ENCODE data around the gene P2RX7. TPM values are rescaled to one million over a fixed set of nuclear protein-coding genes. Genes with fewer than 3 reads are reported as not detected.

Gene P2RX7
- polyA plus RNA-seq, 2 of the 4 experiments (the other 2 are of a cell fraction): 0.03 TPM; not detected in 1

DNA sequence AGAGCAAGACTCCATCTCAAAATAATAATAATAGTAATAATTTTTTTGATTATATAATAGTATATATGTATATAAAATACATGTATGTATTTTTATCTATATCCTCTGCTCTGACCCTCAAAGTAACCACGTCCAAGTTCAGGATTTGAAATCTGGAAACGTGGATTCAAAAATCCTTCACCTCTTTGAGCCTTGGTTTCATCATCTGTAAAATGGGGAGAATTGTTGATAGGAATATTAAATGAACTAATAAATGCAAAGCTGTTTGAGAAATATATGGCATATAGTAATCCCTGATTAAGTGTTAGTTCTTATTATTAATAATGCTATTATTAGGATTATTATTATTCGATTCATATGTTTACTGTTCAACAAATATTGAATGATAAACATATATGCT, 2.6 kb downstream of the P2RX7 start:
- no peak overlapping the region for H3K4me2 ChIP-seq
- ATAC-seq: no peak
- no peak overlapping the region for H3K4me3 ChIP-seq
- no peaks in the 10 kb centered on the region for H3K4me1 ChIP-seq
- H3K27ac ChIP-seq: no peak overlapping the region
- POLR2A ChIA-PET: no interaction called here
- no peaks in the 10 kb centered on the region for H3K9me3 ChIP-seq
- FAIRE-seq: no peak
- TF ChIP-seq ZFP36 (IDR thresholded peaks at IDR 0.05; ENCODE audit: borderline replicate concordance, partially characterized antibody) (no peak), CHD2 (IDR thresholded peaks at IDR 0.05; ENCODE audit: low read length, partially characterized antibody) (no peak), JUNB (IDR thresholded peaks at IDR 0.05) (no peak), MYC (IDR thresholded peaks at IDR 0.05; ENCODE audit: borderline replicate concordance, low read length) (no peak), EHF (CRISPR knock-in tag; IDR thresholded peaks at IDR 0.05) (no peak)
- no peak for DNase-seq (ENCODE audit: low read depth in 1 of 2, low spot score in 1 of 2)
- CTCF ChIA-PET: no interaction called here
- WGBS (ENCODE audit: missing lambda C conversion rate): 58% methylated on average over 3 of the region's 3 CpGs

DNA sequence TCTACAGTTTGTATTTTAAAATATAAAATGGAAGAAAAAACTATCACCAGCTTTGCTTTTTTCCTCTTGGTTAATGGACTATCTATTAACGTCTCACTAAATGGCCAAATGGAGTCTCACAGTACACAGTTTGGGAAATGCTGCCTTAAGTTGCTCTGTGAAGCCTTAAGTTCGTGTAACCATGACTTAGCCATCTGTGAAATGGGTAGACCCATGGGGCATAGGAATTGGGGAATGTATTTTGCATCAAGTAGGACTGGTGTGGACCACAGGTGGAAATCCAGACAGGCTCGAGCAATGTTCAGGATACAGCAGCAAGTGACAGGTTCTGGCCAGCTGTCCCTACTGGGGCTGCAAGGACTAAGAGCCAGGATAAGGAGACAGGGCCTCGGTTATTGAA, 4.8 kb downstream of the P2RX7 start:
- ChIA-PET CTCF (interaction anchor here (0.6 kb wide), 1 partner anchor 446 kb away, joined by 4 read pairs; no protein-coding TSS in a partner anchor), POLR2A (no interaction called here)
- H3K4me2 ChIP-seq: no peak overlapping the region
- 42% methylated on average over 4 of the region's 4 CpGs for WGBS (ENCODE audit: missing lambda C conversion rate)
- TF ChIP-seq POLR2AphosphoS2 (conservative IDR thresholded peaks at IDR 0.05; ENCODE audit: low read length) (no peak), ZNF302 (CRISPR knock-in tag; IDR thresholded peaks at IDR 0.05) (no peak), FOSB (CRISPR knock-in tag; IDR thresholded peaks at IDR 0.05) (no peak), ZSCAN20 (CRISPR knock-in tag; IDR thresholded peaks at IDR 0.05) (no peak), RCOR1 (IDR thresholded peaks at IDR 0.05; ENCODE audit: low read depth, low read length) (no peak)
- no peaks in the 10 kb centered on the region for H3K4me1 ChIP-seq
- no peak overlapping the region for H3K4me3 ChIP-seq
- DNase-seq (ENCODE audit: low read depth in 1 of 2, low spot score in 1 of 2) (no peak), ATAC-seq (no peak), FAIRE-seq (no peak)
- H3K27ac ChIP-seq: no peak overlapping the region
- H3K9me3 ChIP-seq: no peaks in the 10 kb centered on the region

DNA sequence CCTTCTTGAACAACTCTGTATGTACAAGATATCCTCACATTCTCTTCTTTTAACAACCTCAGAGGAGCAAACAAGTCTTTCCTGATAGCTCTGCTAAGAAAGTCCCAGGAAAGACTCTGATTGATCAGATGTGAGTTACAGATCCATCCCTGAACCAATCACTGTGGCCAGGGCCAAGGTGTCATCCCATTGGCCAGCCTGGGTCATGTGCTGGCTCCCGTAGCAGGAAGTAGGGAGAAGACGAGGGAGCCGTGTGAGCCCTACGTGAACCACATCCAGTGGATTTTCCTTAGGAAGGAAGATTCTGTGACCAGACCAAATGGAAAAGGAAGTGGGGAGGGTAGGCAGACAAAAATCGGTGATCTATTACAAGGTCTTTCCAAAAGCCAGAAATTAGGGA, 5.6 kb downstream of the P2RX7 start:
- 74% methylated on average over 5 of the region's 5 CpGs for WGBS (ENCODE audit: missing lambda C conversion rate)
- FAIRE-seq (no peak), ATAC-seq (peak in 1 of 2 experiments; percentile 78; a peak in 3 of 6 replicates), DNase-seq (ENCODE audit: low read depth in 1 of 2, low spot score in 1 of 2) (peak in 1 of 2 experiments; percentile 42)
- ChIA-PET CTCF (no interaction called here), POLR2A (no interaction called here)
- Histone ChIP-seq H3K9me3 (no peaks in the 10 kb centered on the region), H3K4me1 (no peaks in the 10 kb centered on the region), H3K4me2 (no peak overlapping the region), H3K4me3 (no peak overlapping the region), H3K27ac (no peak overlapping the region)
- TF ChIP-seq TP53 (CRISPR knock-in tag; IDR thresholded peaks at IDR 0.05) (no peak), HEYL (CRISPR knock-in tag; IDR thresholded peaks at IDR 0.05) (no peak), MAFK (IDR thresholded peaks at IDR 0.05; ENCODE audit: partially characterized antibody) (no peak), BHLHE40 (IDR thresholded peaks at IDR 0.05; ENCODE audit: low read depth, low read length) (no peak)
- TF ChIP-seq, protein P1, sequence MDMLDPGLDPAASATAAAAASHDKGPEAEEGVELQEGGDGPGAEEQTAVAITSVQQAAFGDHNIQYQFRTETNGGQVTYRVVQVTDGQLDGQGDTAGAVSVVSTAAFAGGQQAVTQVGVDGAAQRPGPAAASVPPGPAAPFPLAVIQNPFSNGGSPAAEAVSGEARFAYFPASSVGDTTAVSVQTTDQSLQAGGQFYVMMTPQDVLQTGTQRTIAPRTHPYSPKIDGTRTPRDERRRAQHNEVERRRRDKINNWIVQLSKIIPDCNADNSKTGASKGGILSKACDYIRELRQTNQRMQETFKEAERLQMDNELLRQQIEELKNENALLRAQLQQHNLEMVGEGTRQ (IDR thresholded peaks at IDR 0.05): peak; percentile 82

DNA sequence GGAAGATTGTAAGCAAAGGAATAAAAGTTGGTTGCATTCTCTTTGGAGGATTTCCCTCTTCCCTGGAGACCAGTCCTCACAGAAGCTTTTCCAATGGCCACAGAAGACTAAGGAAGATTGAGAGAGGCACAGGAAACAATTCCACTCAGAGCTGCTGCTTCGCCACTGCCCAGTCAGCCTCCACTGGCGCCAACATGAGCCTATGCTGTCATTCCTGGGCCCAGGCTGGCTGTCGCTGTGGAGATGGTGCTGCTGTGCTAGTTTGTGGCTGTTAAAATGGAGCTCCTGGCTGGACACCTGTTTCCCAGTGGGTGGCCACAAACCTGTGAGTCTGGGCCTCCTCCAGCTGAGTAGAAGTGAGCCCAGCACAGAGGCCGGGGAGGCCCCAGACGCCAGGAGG, 6.6 kb downstream of the P2RX7 start:
- WGBS (ENCODE audit: missing lambda C conversion rate): 73% methylated on average over 5 of the region's 5 CpGs
- FAIRE-seq (no peak), DNase-seq (ENCODE audit: low read depth in 1 of 2, low spot score in 1 of 2) (no peak), ATAC-seq (no peak)
- Histone ChIP-seq H3K9me3 (no peaks in the 10 kb centered on the region), H3K27ac (no peak overlapping the region), H3K4me3 (no peak overlapping the region), H3K4me2 (no peak overlapping the region), H3K4me1 (peaks cover 5% of the 10 kb centered on the region; the same call in 2 of the 3 replicates)
- ChIA-PET POLR2A (no interaction called here), CTCF (interaction anchor here (0.7 to 0.9 kb wide), 2 partner anchors 8 to 79 kb away, joined by 3 read pairs; no protein-coding TSS in a partner anchor)
- no peak for TF ChIP-seq KDM1A (IDR thresholded peaks at IDR 0.05; ENCODE audit: low read depth)
- no peak for TF ChIP-seq RAD21 (conservative IDR thresholded peaks at IDR 0.05 in 1 of 2, IDR thresholded peaks at IDR 0.05 in 1 of 2)
- TF ChIP-seq MAZ (IDR thresholded peaks at IDR 0.05; ENCODE audit: borderline replicate concordance, low read depth, low read length): no peak
- no peak for TF ChIP-seq SREBF2 (IDR thresholded peaks at IDR 0.05)
- TF ChIP-seq ESRRA (IDR thresholded peaks at IDR 0.05; ENCODE audit: borderline replicate concordance, low read length): no peak
- no peak for TF ChIP-seq HDAC2 (IDR thresholded peaks at IDR 0.05)
- no peak for TF ChIP-seq CHD4 (IDR thresholded peaks at IDR 0.05; ENCODE audit: borderline replicate concordance)
- TF ChIP-seq TP53 (CRISPR knock-in tag; IDR thresholded peaks at IDR 0.05): no peak
- TF ChIP-seq ZFP36 (IDR thresholded peaks at IDR 0.05; ENCODE audit: borderline replicate concordance, partially characterized antibody): no peak
- TF ChIP-seq, protein P2, sequence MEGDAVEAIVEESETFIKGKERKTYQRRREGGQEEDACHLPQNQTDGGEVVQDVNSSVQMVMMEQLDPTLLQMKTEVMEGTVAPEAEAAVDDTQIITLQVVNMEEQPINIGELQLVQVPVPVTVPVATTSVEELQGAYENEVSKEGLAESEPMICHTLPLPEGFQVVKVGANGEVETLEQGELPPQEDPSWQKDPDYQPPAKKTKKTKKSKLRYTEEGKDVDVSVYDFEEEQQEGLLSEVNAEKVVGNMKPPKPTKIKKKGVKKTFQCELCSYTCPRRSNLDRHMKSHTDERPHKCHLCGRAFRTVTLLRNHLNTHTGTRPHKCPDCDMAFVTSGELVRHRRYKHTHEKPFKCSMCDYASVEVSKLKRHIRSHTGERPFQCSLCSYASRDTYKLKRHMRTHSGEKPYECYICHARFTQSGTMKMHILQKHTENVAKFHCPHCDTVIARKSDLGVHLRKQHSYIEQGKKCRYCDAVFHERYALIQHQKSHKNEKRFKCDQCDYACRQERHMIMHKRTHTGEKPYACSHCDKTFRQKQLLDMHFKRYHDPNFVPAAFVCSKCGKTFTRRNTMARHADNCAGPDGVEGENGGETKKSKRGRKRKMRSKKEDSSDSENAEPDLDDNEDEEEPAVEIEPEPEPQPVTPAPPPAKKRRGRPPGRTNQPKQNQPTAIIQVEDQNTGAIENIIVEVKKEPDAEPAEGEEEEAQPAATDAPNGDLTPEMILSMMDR (IDR thresholded peaks at IDR 0.05): no peak
- no peak for TF ChIP-seq HOXB5 (CRISPR knock-in tag; IDR thresholded peaks at IDR 0.05)
- no peak for TF ChIP-seq HOXA7 (CRISPR knock-in tag; IDR thresholded peaks at IDR 0.05)
- no peak for TF ChIP-seq RARB (CRISPR knock-in tag; IDR thresholded peaks at IDR 0.05)
- TF ChIP-seq, protein P3, sequence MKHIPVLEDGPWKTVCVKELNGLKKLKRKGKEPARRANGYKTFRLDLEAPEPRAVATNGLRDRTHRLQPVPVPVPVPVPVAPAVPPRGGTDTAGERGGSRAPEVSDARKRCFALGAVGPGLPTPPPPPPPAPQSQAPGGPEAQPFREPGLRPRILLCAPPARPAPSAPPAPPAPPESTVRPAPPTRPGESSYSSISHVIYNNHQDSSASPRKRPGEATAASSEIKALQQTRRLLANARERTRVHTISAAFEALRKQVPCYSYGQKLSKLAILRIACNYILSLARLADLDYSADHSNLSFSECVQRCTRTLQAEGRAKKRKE (CRISPR knock-in tag; IDR thresholded peaks at IDR 0.05; ENCODE audit: low read depth): no peak
- no peak for TF ChIP-seq JUN (IDR thresholded peaks at IDR 0.05)
- TF ChIP-seq MYC (IDR thresholded peaks at IDR 0.05; ENCODE audit: borderline replicate concordance, low read length): no peak
- TF ChIP-seq KDM5A (IDR thresholded peaks at IDR 0.05): no peak
